Effector memory CD4-positive, alpha-beta T cell (primary cell): ENCODE results near the gene SGCA.

ENCODE experiments used
- DNase-seq, 3 donors: peaks; one replicate each; pipeline ENCODE4 v3.0.0-alpha.2; 2020
- H3K27ac ChIP-seq: 2 replicates; pipeline ENCODE4 v1.7.0; 2013; ENCODE audit warnings: mild to moderate bottlenecking, low read length, moderate library complexity; ENCODE audit not compliant: insufficient read depth, poor library complexity, severe bottlenecking
- H3K27me3 ChIP-seq: replicated peaks from 2 replicates; pipeline ENCODE4 v1.7.0; 2013; ENCODE audit warnings: mild to moderate bottlenecking, low read length; ENCODE audit not compliant: insufficient read depth, control insufficient read depth, poor library complexity, severe bottlenecking
- H3K36me3 ChIP-seq: 2 replicates; pipeline ENCODE4 v1.7.0; 2013; ENCODE audit warnings: mild to moderate bottlenecking, low read length, moderate library complexity; ENCODE audit not compliant: control insufficient read depth, insufficient read depth
- H3K4me1 ChIP-seq: 2 replicates; pipeline ENCODE4 v1.7.0; 2013; ENCODE audit warnings: low read length, mild to moderate bottlenecking; ENCODE audit not compliant: control insufficient read depth, insufficient read depth, poor library complexity, severe bottlenecking
- H3K4me3 ChIP-seq: 2 replicates; pipeline ENCODE4 v1.7.0; 2013; ENCODE audit warnings: low read length, low read depth, mild to moderate bottlenecking; ENCODE audit not compliant: insufficient read depth, poor library complexity, severe bottlenecking
- H3K9me3 ChIP-seq: 2 replicates; pipeline ENCODE4 v1.7.0; 2013; ENCODE audit warnings: mild to moderate bottlenecking, low read length, moderate library complexity; ENCODE audit not compliant: control insufficient read depth

SGCA gene

GRCh38 chr17:50218771-50219315 is 53.0 kb downstream of the SGCA start:
- H3K27ac ChIP-seq, result no peak overlapping the region
- DNase-seq, result no peak
- H3K27me3 ChIP-seq, result no peaks in the 10 kb centered on the region
- H3K4me3 ChIP-seq, result no peak overlapping the region
- no peaks in the 10 kb centered on the region for H3K9me3 ChIP-seq
- no peaks in the 10 kb centered on the region for H3K36me3 ChIP-seq
- H3K4me1 ChIP-seq, result no peaks in the 10 kb centered on the region

DNA sequence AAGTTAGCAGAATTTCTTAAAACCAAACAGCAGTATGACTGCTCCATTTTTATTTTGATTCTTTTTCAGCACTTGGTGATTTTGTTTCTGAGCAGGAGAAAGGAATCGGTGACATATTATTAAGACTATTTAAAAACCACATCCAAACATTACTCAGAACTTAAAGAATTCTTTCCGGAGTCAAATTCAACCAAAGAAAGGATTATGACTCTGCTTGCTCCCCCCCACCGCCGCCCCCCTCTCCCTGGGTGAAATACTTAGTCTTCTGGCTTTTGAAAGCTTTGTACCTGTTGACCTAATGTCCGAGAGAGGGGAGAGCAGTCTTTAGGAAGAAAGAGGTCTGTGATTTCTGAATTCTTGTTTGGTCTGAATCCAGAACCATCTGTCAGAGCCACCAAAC is 53.5 kb downstream of the SGCA start:
- no peak overlapping the region for H3K4me3 ChIP-seq
- H3K36me3 ChIP-seq, result no peaks in the 10 kb centered on the region
- no peak for DNase-seq
- H3K27me3 ChIP-seq, result no peaks in the 10 kb centered on the region
- no peak overlapping the region for H3K27ac ChIP-seq
- H3K9me3 ChIP-seq, result no peaks in the 10 kb centered on the region
- no peaks in the 10 kb centered on the region for H3K4me1 ChIP-seq

DNA sequence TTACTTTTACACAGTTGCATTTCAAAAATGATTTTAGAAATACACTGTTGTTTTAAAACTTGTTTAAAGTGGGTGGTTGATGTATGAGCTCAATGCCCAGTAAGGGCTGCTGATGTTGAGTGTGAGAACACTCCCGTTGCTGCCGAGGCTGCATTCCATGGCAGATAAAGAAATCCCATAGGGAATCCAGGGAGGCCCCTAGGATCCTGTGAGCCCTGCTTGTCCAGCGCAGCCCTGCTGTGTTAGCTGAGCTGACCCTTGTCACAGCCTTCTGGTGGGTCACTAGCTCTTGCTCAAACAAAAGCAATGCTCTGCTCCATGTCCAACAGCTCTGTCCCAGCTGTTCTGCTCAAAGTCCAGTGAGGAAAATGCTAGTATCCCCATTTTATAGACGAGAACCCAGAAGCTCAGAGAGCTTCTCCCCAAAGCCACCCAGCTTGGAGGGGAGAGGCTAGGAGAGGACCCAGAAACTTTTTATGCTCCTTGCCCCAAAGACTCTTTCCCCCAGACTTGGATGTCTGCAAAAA is 54.2 kb downstream of the SGCA start:
- H3K4me3 ChIP-seq, result no peak overlapping the region
- no peak for DNase-seq
- H3K27ac ChIP-seq, result no peak overlapping the region
- no peaks in the 10 kb centered on the region for H3K36me3 ChIP-seq
- no peaks in the 10 kb centered on the region for H3K9me3 ChIP-seq
- H3K4me1 ChIP-seq, result no peaks in the 10 kb centered on the region
- no peaks in the 10 kb centered on the region for H3K27me3 ChIP-seq

- no peaks in the 10 kb centered on the region for H3K4me1 ChIP-seq
- no peak overlapping the region for H3K27ac ChIP-seq
- no peak overlapping the region for H3K4me3 ChIP-seq
- H3K27me3 ChIP-seq, result no peaks in the 10 kb centered on the region
- DNase-seq, result no peak
- H3K36me3 ChIP-seq, result no peaks in the 10 kb centered on the region
- H3K9me3 ChIP-seq, result no peaks in the 10 kb centered on the region
Measured at GRCh38 chr17:50220811-50221210, 55.0 kb downstream of the SGCA start.

GRCh38 chr17:50221266-50221863 is 55.6 kb downstream of the SGCA start:
- H3K27me3 ChIP-seq, result no peaks in the 10 kb centered on the region
- no peaks in the 10 kb centered on the region for H3K36me3 ChIP-seq
- H3K9me3 ChIP-seq, result no peaks in the 10 kb centered on the region
- H3K4me3 ChIP-seq, result no peak overlapping the region
- DNase-seq, result no peak
- H3K4me1 ChIP-seq, result no peaks in the 10 kb centered on the region
- H3K27ac ChIP-seq, result no peak overlapping the region

DNA sequence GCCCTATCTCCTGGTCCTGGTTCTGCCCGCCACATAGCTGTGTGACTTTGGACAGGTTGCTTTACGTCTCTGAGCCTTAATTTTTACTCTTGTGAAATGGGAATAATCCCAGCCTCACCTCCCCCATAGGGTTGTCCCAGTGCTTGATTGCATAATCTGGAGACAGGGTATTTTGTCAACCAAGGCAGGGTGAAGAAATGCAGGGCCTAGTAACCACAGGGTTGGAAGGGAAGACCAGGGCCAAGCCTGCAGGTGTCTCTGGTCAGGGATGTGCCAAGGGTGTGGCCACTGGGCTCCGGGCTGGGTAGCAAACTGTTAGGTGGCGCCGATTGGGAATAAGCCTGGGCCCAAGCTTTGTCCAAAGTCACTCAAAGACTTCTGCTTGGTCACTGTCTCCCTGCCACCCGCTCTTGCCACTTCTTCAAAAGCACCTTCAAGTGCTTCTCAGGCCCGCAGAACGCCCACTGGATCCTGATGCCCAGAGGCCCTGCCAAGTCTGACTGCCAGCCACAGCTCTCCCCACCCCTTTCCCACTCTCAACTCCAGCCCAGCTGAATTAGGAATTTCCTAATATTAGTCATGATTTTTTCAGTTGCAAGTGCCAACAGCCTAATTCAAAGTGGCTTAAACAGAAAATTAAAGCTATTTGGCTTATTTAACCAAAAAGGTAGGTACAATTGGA is 56.2 kb downstream of the SGCA start:
- Histone ChIP-seq H3K27ac (no peak overlapping the region), H3K9me3 (no peaks in the 10 kb centered on the region), H3K4me3 (no peak overlapping the region), H3K4me1 (no peaks in the 10 kb centered on the region), H3K27me3 (no peaks in the 10 kb centered on the region), H3K36me3 (no peaks in the 10 kb centered on the region)
- no peak for DNase-seq

- H3K27ac ChIP-seq, result no peak overlapping the region
- no peaks in the 10 kb centered on the region for H3K36me3 ChIP-seq
- H3K4me1 ChIP-seq, result no peaks in the 10 kb centered on the region
- no peaks in the 10 kb centered on the region for H3K9me3 ChIP-seq
- H3K27me3 ChIP-seq, result no peaks in the 10 kb centered on the region
- DNase-seq, result no peak
- no peak overlapping the region for H3K4me3 ChIP-seq
Measured at GRCh38 chr17:50222922-50223321, 57.1 kb downstream of the SGCA start.
